Measurements from ENCODE around the gene PYROXD2.

The PYROXD2 gene

DNA sequence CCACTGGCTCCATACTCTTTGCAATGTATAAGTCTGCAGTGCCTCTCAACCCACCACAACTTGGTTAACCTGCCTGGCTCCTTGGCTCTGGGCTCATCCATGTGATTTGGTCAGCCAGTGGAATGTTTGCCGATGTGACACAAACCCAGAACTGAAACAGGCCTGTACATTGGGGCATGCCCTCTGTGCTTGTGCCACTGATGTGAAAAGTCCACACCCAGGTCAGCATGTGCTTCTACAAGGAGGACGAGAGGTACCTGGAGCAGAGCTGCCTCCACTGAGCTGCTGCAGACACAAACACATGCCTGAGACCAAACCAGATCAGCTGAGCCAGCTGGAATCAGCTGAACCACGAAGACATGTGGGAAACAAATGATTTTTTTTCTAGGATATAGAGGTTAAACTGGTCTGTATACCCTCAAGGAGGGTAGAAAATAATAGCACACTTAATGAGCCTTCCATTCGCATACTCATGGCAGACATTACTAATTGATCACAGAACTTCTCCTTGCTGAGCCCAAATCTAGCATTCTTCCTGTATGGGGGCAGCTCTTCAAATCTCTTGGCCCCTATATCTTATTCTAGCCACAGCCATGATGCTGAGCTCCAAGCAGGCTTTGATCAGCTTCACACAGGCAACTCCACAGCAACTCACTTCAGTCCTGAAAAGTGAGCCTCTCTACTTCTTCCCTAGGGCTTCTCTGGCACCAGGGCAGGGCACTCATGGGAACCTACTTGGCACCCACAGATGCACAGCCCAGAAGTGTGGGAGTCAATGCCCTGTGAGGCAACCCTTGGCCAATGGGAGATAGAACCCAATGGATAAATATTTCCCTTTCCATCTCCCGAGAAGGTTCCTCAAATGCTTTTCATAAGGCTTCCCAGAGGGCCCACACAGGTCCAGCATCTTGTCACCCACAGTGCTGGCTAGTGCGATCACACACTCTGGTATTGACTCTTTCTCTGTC, 18.6 kb downstream of the PYROXD2 start:
- no peak for TF ChIP-seq CTCF (IDR thresholded peaks at IDR 0.05; ENCODE audit: extremely low read depth, missing control alignments)
- DNase-seq (ENCODE audit: low spot score): no peak

DNA sequence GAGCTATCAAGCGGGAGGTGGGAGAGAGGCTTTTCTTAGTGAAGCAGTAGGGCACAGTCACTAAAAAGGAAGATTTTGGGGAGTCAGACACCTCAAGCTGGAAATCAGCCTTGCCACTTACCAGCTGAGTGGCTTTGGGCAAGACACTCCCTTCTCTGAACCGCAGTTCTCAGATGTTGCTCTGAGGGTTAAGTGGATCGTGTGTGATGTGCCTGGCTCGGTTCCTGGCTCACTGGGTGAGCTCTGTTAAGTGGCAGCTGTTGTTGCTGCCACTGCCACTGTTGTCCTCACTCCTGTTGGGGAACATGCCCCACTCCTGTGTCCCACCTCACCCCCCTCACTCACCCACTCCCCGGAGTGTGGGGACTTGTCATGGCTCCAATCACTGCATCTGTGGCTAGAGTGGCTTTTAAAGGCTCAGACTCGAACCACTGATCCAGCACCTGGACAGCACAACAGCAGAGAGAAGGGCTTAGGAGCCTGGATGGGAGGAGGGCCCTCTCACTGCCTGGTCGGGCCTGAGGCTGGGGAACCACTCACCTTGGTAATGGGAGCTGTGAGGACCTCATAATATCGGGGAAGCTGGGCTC, 20.0 kb downstream of the PYROXD2 start:
- no peak for TF ChIP-seq CTCF (IDR thresholded peaks at IDR 0.05; ENCODE audit: extremely low read depth, missing control alignments)
- no peak for DNase-seq (ENCODE audit: low spot score)

- no peak for DNase-seq (ENCODE audit: low spot score)
- TF ChIP-seq CTCF (IDR thresholded peaks at IDR 0.05; ENCODE audit: extremely low read depth, missing control alignments): no peak
Measured at GRCh38 chr10:98391578-98391991, 23.4 kb downstream of the PYROXD2 start.

GRCh38 chr10:98391065-98391464, 23.9 kb downstream of the PYROXD2 start:
- no peak for DNase-seq (ENCODE audit: low spot score)
- no peak for TF ChIP-seq CTCF (IDR thresholded peaks at IDR 0.05; ENCODE audit: extremely low read depth, missing control alignments)

DNA sequence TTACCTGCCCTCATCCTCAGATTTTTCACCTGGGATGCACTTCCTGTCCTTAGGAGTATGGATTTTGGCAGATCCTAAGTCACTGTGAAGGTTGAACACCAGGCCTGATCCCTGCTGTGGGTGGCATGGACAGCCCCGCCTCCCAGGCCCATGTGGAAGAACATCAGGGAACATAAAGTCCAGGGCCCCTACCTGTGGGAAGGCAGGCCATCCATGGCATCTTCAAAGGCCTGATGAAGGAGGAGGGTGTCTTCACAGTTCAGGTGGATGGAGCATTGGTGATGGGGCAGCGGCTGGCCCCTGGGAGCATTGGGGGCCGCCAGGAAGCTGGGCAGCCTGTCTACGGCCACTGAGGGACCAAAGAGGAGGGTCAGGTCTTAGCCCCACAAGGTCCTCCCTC, 24.6 kb downstream of the PYROXD2 start:
- no peak for DNase-seq (ENCODE audit: low spot score)
- no peak for TF ChIP-seq CTCF (IDR thresholded peaks at IDR 0.05; ENCODE audit: extremely low read depth, missing control alignments)

DNA sequence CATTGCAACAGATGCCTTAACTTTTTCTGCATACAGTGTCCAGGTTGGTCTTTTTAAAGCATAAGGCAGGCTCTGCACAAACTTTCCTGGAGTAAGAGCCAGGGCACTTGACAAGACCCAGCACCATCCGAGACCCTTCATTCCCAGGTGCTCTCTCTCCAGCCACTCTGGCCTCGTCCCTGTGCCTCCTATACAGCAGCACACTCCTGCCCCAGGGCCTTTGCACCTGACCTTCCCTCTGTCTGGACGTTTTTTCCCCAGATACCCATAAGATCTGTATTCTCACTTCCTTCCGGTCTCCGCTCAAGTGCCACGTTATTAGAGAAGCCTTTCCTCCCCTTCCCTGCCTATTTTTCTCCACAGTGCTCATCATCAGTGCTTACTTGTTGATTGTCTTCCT, 25.6 kb downstream of the PYROXD2 start:
- DNase-seq (ENCODE audit: low spot score): no peak
- TF ChIP-seq CTCF (IDR thresholded peaks at IDR 0.05; ENCODE audit: extremely low read depth, missing control alignments): no peak

GRCh38 chr10:98388101-98388655, 26.8 kb downstream of the PYROXD2 start:
- no peak for DNase-seq (ENCODE audit: low spot score)
- TF ChIP-seq CTCF (IDR thresholded peaks at IDR 0.05; ENCODE audit: extremely low read depth, missing control alignments): no peak
